Activated CD8-positive, alpha-beta memory T cell treated with anti-CD3 and anti-CD28 coated beads, Interleukin-2, amount 50 U/mL, for 4 hours (primary cell): ENCODE data around the gene HIRA.
"Not testable (repeated sequence)": the region's sequence is repeated elsewhere in the genome, so short reads cannot be mapped to it uniquely, and the experiment has no call there.

Experiments
- DNase-seq: peaks from one replicate; pipeline ENCODE4 v3.0.0-alpha.2; 2020

Gene HIRA

GRCh38 chr22:19376247-19376646, 55.3 kb downstream of the HIRA start:
- no peak for DNase-seq

DNA sequence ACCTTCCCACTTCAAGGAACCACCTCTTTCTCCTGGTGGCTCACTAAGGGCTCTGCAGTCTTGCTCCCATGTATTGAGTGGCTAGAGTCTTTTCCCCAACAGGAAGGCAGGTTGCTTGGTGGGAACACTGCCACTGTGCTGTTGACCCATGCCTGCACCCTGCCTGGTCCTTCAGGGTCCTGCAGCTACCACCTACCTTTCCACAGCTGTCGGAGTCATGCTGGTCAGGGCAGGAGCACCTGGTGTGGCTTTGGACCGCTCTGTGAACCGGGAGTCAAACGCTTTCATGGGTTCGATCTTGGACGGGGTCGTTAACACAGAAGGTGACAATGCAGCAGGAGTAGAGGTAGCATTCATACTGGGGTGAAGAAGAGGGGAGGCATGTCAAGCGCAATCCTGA, 56.1 kb downstream of the HIRA start:
- no peak for DNase-seq

GRCh38 chr22:19374410-19374809, 57.1 kb downstream of the HIRA start:
- DNase-seq: no peak

- DNase-seq: no peak
These were observed 58.1 kb downstream of the HIRA start for GRCh38 chr22:19373450-19373849.

- DNase-seq: no peak
These were observed 59.6 kb downstream of the HIRA start for GRCh38 chr22:19371893-19372292.

- no peak for DNase-seq
These were observed 62.7 kb downstream of the HIRA start for GRCh38 chr22:19368876-19369275.

- DNase-seq: no peak
These were observed 63.7 kb downstream of the HIRA start for GRCh38 chr22:19367763-19368367.

DNA sequence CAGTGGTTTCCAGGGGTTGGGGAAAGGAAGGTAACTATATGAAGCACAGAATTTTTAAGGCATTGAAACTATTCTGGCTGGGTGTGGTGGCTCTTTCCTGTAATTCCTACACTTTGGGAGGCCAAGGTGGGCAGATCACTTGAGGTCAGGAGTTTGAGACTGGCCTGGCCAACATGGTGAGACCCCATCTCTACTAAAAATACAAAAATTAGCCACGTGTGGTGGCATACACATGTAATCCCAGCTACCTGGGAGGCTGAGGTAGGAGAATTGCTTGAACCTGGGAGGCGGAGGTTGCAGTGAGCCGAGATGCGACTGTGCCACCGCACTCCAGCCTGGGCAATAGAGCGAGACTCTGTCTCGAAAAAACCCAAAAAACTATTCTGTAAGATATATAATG, 68.0 kb downstream of the HIRA start:
- DNase-seq: not testable (repeated sequence)

GRCh38 chr22:19361501-19362103, 69.9 kb downstream of the HIRA start:
- no peak for DNase-seq

- DNase-seq: no peak
These were observed 70.7 kb downstream of the HIRA start for GRCh38 chr22:19360862-19361261.

- DNase-seq: no peak
These were observed 71.2 kb downstream of the HIRA start for GRCh38 chr22:19360300-19360792.

- no peak for DNase-seq
These were observed 71.8 kb downstream of the HIRA start for GRCh38 chr22:19359554-19360299.

DNA sequence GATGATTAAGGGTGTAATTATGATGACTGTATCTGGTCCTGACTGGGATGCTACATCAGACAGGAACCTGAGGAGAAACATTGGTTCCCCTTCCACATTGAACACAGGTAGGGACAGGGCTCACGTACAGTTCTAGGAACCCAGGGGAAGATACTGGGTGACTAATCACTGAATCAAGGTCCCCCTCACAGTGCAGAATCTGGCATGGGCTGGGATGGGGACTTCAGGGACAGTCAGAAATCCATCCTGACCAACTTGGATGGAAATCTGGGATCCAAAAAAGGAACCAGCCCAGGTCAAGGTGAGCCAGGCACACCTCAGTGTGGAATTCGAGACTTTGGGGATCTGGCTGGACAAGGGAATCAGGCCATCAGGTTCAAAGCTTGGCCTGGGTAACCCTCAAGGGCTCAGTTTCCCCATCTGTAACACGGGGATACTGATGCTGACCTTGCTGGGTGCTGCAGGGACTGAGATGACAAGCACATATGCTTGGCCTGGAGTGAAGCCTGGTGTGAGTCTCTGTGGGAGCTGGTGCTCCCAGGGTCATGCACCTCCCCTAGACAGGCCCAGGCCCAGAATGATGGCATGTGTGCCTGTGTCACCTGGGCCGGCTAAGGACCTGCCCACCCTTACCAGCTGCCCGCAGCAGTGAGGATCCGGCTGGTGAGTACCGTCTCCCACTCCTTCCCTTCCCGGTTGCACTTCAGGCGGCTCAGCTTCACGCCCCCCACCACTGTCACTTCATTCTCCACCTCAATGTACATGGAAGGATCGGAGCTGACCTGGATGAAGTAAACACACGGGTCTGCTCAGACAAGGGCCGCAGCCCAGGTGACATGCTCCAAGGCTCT, 72.6 kb downstream of the HIRA start:
- DNase-seq: no peak

GRCh38 chr22:19358195-19358594, 73.3 kb downstream of the HIRA start:
- no peak for DNase-seq

DNA sequence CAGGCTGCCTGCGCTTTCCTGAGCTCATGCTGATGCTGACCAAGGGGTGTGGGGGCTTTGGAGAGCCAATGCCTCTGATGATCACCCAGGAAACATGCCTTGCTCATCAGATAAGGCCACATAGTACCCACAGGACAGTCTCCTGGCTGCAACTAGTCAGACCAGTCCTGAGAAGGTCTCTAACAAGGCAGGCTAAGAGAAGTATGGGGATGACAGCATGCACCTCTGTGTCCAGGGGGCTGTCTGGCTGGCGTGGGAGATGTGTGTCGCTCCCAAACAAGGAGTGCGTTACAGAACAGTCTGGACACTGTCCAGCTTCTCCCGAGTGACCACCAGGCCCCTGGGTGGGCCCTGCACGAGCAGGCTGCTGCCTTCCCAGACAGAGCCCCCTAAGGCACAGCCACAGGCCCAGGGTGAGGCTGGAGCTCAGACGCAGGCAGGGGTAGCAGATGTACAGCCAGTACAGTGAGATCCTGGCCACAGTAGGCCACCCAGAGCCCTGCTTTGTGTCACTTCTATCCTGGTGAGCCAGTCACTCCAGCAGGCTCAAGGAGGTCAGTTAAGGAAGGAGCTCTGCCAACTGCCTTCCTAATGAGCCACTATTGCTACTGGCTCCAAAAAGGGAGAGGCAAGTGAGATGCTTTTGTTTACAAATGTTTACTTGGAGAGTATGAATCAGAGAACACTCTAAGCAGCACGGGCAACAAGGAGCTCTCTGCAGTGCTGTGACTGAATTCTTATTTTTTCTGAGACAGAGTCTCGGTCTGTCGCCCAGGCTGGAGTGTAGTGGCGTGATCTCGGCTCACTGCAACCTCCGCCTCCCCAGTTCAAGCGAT, 74.0 kb downstream of the HIRA start:
- DNase-seq: no peak

GRCh38 chr22:19356708-19357269, 74.7 kb downstream of the HIRA start:
- no peak for DNase-seq

DNA sequence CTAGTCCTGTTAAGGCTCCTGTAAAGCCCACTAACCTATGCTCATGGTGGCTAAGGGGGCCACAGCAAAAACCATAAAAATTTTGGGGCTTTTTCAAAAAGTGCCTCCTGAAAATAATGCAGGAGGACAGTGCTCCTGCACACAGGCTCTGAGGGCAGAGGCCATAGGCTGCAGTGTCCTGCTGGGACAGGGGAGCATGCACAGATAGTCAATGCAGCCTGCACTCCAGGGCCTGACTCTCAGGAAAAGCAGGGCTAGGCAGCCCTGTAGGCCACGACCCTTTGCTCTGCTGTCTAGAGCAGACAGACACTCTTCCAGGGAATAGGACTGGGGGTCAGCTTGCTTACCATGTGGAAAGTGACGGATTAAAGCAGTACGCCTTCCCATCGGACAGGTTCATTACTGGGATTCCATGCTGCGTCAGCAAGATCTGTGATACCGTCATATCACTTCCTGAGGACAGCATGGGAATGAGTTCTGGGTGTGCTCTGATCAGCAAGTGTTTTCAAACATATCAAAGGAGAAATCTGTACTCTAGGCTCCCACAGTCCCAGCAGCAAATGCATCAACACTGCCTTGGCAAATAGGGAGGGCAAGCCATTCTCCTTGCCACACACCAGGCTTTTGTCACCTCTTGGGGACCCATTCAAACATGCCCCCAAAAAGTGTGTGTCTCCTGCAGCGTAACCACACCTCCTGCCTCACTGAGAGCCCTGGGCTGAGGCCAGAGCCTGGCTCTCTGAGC, 75.9 kb downstream of the HIRA start:
- DNase-seq: no peak

DNA sequence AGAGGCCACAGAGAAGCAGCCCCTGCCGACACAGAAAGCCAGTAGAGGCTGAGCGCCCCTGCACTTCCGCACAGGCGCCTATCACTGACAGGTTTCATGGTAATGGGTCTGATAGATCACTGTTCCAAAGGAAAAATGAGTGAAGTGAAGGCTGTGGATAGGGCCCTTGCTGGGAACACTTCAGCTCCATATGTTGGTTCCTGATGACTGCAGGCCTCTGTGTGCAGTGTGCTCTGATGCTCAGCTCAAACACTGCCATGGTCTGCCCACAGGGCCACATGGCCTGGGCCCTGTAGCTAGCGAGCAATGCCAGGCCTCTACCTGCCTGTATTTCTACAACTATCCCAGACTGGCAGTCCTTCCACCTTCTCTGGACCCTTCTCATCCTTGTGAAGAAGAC, 77.3 kb downstream of the HIRA start:
- DNase-seq: no peak

DNA sequence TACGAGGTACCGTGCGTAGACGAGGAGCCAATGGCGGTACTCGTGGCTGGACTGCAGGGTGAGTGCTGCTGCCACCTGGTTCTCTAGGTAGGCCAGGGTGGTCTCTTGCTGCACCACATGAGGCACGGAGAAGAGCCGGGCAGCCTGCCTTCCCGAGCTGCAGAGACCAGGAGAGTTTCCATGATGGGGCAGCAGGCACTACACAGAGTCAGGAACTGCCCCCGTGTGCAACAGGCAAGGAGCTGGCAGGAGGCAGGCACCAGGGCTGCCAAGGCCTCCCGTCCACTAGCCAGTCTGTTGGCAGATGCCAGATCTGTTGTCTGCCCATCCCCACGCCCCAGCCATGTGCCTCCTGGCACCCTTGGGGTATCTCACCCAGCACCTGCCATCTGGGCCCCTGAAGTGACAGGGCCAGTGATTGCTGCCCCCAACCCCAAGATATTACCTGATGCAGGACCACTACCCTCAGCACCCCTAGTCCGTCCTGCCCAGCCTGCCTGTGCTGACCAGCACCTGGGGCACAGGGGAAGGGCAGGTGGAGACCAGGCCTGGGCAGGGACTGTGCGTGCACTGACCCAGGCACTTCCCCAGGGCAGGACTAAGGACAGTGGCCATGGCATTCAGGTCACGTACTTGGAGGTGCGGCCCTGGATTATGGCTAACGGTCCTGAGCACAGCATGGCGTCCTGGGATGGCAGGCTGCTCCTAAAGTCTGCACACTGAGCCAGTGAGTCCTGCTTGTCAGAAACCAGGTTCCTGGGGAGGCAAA, 78.0 kb downstream of the HIRA start:
- DNase-seq: no peak

GRCh38 chr22:19352766-19353165, 78.8 kb downstream of the HIRA start:
- DNase-seq: no peak
